Activated CD8-positive, alpha-beta memory T cell treated with anti-CD3 and anti-CD28 coated beads for 48 hours (primary cell): ENCODE results near the gene ACSF3.
"Not testable (repeated sequence)": the region's sequence is repeated elsewhere in the genome, so short reads cannot be mapped to it uniquely, and the experiment has no call there.

Experiments used
- DNase-seq, 3 experiments: peaks; one replicate each; pipeline ENCODE4 v3.0.0-alpha.2; 2020; ENCODE audit warnings: low read depth in 2 of 3, low spot score in 2 of 3

ACSF3 gene

GRCh38 chr16:89072548-89073130, 21.0 kb upstream of the ACSF3 start:
- no peak for DNase-seq

- DNase-seq = no peak
Observed at GRCh38 chr16:89073346-89074071, 20.1 kb upstream of the ACSF3 start.

GRCh38 chr16:89074072-89074674, 19.5 kb upstream of the ACSF3 start:
- not testable (repeated sequence) for DNase-seq

GRCh38 chr16:89074803-89075688, 18.6 kb upstream of the ACSF3 start:
- no peak for DNase-seq

GRCh38 chr16:89076159-89076558, 17.5 kb upstream of the ACSF3 start:
- no peak for DNase-seq

GRCh38 chr16:89077076-89077475, 16.6 kb upstream of the ACSF3 start:
- no peak for DNase-seq

- no peak for DNase-seq
Observed at GRCh38 chr16:89078172-89078571, 15.5 kb upstream of the ACSF3 start.

GRCh38 chr16:89079434-89079980, 14.1 kb upstream of the ACSF3 start:
- no peak for DNase-seq

GRCh38 chr16:89080196-89080853, 13.3 kb upstream of the ACSF3 start:
- DNase-seq = no peak

- DNase-seq = no peak
Observed at GRCh38 chr16:89081556-89081955, 12.1 kb upstream of the ACSF3 start.

- no peak for DNase-seq
Observed at GRCh38 chr16:89084411-89084810, 9.2 kb upstream of the ACSF3 start.

GRCh38 chr16:89084814-89085612, 8.6 kb upstream of the ACSF3 start:
- DNase-seq = no peak

GRCh38 chr16:89085755-89086154, 7.9 kb upstream of the ACSF3 start:
- no peak for DNase-seq

- no peak for DNase-seq
Observed at GRCh38 chr16:89087922-89088497, 5.6 kb upstream of the ACSF3 start.

GRCh38 chr16:89089120-89089519, 4.5 kb upstream of the ACSF3 start:
- DNase-seq = no peak

- DNase-seq = no peak
Observed at GRCh38 chr16:89090182-89090630, 3.4 kb upstream of the ACSF3 start.

- no peak for DNase-seq
Observed at GRCh38 chr16:89090669-89091426, 2.8 kb upstream of the ACSF3 start.

GRCh38 chr16:89092013-89092412, 1.6 kb upstream of the ACSF3 start:
- no peak for DNase-seq

GRCh38 chr16:89093252-89093601, 425 bp upstream of the ACSF3 start:
- not testable (repeated sequence) for DNase-seq
